Vagina (tissue), 2 donors: ENCODE results near the gene MIS18A.

ENCODE experiments used
- POLR2A ChIP-seq, 2 donors: fragments of 450-650 bp; IDR thresholded peaks; one replicate each; pipeline ENCODE4 v1.6.1; 2017; ENCODE audit warnings: antibody characterized with exemption in 2 of 2, mild to moderate bottlenecking in 2 of 2, moderate library complexity in 2 of 2
- TF ChIP-seq, protein P1 (sequence below), 3 experiments: fragments of 450-650 bp in 2 of 3; fragments of 200-600 bp in 1 of 3; sonication (generic) in 1 of 3; IDR thresholded peaks; one replicate each; pipeline ENCODE4 v1.5.1; 2017 to 2019; ENCODE audit warnings: antibody characterized with exemption in 3 of 3, mild to moderate bottlenecking in 2 of 3, moderate library complexity in 2 of 3

GRCh38 chr21:32315511-32316281 lies 36.8 kb upstream of the MIS18A start:
- TF ChIP-seq, protein P1, sequence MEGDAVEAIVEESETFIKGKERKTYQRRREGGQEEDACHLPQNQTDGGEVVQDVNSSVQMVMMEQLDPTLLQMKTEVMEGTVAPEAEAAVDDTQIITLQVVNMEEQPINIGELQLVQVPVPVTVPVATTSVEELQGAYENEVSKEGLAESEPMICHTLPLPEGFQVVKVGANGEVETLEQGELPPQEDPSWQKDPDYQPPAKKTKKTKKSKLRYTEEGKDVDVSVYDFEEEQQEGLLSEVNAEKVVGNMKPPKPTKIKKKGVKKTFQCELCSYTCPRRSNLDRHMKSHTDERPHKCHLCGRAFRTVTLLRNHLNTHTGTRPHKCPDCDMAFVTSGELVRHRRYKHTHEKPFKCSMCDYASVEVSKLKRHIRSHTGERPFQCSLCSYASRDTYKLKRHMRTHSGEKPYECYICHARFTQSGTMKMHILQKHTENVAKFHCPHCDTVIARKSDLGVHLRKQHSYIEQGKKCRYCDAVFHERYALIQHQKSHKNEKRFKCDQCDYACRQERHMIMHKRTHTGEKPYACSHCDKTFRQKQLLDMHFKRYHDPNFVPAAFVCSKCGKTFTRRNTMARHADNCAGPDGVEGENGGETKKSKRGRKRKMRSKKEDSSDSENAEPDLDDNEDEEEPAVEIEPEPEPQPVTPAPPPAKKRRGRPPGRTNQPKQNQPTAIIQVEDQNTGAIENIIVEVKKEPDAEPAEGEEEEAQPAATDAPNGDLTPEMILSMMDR (IDR thresholded peaks at IDR 0.05) = no peak
- no peak for TF ChIP-seq POLR2A (IDR thresholded peaks at IDR 0.05)
